ENCODE results near the gene SF3B2.

GRCh38 chr11:66035653-66036333 is 16.4 kb upstream of the SF3B2 start:
- TF ChIP-seq REST (IDR thresholded peaks at IDR 0.05; ENCODE audit: insufficient read depth in 1 of 2, low read depth in 2 of 2, low read length in 2 of 2) (no peak), POLR2AphosphoS5 (IDR thresholded peaks at IDR 0.05; ENCODE audit: low read depth, low read length) (no peak), FOXP2 (optimal IDR thresholded peaks at IDR 0.05; ENCODE audit: borderline replicate concordance, extremely low read depth, extremely low read length, insufficient read depth) (no peak), SIN3A (IDR thresholded peaks at IDR 0.05; ENCODE audit: borderline replicate concordance, insufficient read depth, low read length) (no peak)

Measured in PFSK-1 (cell line).